Stimulated activated CD4-positive, alpha-beta T cell treated with anti-CD3 and anti-CD28 coated beads, Interleukin-15, amount 100 ng/mL, for 1 hour (primary cell): ENCODE data around the gene RFNG.

Experiments
- DNase-seq, 2 donors: peaks; one replicate each; pipeline ENCODE4 v3.0.0-alpha.2; 2020; ENCODE audit warnings: low read depth in 1 of 2, low spot score in 1 of 2

The RFNG gene

GRCh38 chr17:82059272-82060000, 7.8 kb upstream of the RFNG start:
- no peak for DNase-seq

GRCh38 chr17:82058855-82059249, 7.2 kb upstream of the RFNG start:
- no peak for DNase-seq

GRCh38 chr17:82058230-82058854, 6.7 kb upstream of the RFNG start:
- no peak for DNase-seq

- no peak for DNase-seq
Observed at GRCh38 chr17:82056729-82057621, 5.4 kb upstream of the RFNG start.

DNA sequence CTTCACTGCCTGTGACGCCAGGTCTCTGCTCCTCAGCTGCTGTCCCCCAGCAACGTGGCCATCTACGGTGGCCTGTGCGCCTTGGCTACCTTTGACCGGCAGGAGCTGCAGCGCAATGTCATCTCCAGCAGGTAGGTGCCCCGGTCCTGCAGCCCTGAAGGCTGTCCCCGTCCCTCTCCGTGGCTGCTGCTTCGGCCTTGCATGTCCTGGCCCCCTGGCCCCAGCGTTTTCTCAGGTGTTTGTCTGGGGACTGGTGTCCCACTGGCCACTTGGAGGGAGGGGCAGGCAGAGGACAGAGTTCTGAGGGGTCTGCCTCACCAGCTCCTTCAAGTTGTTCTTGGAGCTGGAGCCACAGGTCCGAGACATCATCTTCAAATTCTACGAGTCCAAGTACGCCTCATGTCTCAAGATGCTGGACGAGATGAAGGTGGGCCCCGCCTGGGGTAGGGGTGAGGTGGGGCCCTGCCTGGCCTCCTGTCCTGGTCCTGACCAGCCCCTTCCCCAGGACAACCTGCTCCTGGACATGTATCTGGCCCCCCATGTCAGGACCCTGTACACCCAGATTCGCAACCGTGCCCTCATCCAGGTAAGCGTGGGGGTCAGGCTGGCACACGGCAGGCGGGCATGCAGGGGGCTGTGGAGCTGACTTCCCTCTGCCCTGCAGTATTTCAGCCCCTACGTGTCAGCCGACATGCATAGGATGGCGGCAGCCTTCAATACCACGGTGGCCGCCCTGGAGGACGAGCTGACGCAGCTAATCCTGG, 4.5 kb upstream of the RFNG start:
- DNase-seq: no peak

- DNase-seq: no peak
Observed at GRCh38 chr17:82055023-82055964, 3.7 kb upstream of the RFNG start.

DNA sequence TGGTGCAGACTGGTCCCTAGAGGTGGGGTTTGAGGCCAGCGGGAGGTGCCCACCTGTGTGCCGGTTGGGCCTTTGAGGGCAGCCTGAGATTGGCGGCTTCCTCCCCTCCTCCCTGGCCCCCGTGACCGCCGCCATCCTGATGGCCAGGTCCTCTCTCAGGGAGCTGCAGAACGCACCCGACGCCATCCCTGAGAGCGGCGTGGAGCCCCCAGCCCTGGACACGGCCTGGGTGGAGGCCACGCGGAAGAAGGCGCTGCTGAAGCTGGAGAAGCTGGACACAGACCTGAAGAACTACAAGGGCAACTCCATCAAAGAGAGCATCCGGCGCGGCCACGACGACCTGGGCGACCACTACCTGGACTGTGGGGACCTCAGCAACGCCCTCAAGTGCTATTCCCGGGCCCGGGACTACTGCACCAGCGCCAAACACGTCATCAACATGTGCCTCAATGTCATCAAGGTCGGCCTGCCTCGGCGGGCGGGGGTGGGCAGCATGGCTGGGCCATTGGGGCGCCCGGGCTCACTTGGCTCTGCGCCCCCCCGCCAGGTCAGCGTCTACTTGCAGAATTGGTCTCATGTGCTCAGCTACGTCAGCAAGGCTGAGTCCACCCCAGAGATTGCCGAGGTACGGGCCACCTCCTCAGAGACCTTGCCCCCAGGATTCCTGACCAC, 2.9 kb upstream of the RFNG start:
- DNase-seq: no peak

GRCh38 chr17:82053556-82054263, 2.1 kb upstream of the RFNG start:
- DNase-seq: no peak

DNA sequence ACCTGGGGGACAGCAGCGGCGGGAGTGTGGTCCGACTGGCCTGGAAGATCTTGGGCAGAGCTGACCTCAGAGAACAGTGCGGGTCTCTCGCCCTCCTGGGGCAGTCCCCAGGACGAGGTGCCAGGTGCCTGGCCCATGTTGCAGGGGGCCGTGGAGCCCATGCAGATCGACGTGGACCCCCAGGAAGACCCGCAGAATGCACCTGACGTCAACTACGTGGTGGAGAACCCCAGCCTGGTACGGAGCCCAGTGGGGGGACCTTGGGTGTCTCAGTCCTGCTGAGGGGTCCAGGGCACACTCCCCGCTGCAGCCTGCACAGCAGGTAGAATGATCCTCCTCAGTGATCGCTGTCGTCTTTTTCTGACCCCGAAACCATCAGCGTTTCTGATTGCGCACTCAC, 1.5 kb upstream of the RFNG start:
- DNase-seq: no peak

GRCh38 chr17:82052638-82053059, 1.0 kb upstream of the RFNG start:
- no peak for DNase-seq

DNA sequence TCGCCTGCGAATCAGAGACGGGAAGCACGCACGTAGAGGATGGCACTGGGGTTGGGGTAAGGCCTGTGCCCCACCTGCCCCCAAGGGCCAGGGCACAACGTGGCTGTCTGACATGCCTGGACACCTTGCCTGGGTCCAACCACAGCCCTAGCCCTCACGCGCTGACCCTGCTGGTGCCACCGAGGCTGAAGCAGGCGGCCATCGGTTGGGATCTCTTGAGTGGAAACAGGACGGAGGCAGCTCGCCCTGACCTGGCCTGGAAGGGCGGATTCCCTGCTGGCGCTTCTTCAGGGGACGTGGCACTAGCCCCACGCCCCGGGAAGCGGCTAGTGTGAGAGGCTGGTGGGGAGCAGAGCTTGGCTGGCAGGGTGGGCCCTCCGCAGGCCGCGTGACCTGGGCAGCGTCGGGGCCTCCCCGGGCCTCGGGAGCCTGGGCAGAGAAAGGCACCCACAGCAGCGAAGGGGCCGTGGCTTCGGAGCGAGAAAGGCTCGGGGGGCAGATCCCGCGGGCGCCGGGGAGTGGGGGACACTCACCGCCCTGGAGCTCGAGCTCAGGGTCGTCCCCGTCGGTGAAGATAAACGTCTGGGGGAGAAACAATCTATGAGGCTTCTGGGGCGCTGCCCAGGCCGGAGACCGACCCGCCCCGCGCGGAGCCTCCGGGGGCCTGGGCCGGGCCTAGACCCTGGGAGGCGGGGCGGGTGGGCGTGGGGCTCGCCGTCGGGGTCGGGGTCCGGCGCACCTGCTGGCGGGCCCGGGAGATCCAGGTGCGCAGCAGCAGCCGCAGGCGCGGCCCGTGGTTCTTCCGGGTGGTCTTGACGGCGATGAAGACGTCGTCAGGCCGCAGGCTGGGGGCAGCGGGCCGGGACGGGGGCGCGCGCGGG, 610 bp downstream of the RFNG start:
- DNase-seq: no peak

GRCh38 chr17:82050152-82050760, 1.4 kb downstream of the RFNG start:
- no peak for DNase-seq

GRCh38 chr17:82049521-82049971, 2.1 kb downstream of the RFNG start:
- no peak for DNase-seq

DNA sequence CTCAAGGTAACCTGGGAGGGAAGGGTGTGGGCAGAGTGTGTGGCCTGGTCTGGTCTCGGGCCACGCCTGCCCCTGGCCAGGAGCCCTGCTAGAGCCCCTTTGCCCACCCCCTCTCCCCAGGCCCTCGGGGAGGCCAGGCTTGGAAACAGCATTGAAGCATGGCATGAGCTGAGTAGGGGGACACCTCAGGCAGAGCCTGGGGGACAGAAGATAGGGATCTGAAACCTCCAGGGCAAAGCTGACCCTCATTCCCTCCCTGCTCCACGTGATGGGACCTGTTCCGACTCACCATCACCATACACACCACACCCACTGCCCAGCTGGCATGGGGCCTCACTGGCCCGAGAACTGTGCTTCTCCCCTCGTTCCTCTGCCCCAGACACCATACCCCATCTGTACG, 2.5 kb downstream of the RFNG start:
- DNase-seq: no peak

GRCh38 chr17:82048571-82048971, 3.0 kb downstream of the RFNG start:
- no peak for DNase-seq

GRCh38 chr17:82047914-82048570, 3.6 kb downstream of the RFNG start:
- no peak for DNase-seq

- no peak for DNase-seq
Observed at GRCh38 chr17:82047379-82047778, 4.2 kb downstream of the RFNG start.
